Activated CD8-positive, alpha-beta memory T cell treated with anti-CD3 and anti-CD28 coated beads for 48 hours (primary cell): ENCODE measurements around the gene PRKAG1.
A peak's percentile ranks its signal among the peaks of the same experiment; 100 is the strongest.
"Not testable (repeated sequence)": the region's sequence is repeated elsewhere in the genome, so short reads cannot be mapped to it uniquely, and the experiment has no call there.

Source experiments
- DNase-seq, 3 experiments: peaks; one replicate each; pipeline ENCODE4 v3.0.0-alpha.2; 2020; ENCODE audit warnings: low read depth in 2 of 3, low spot score in 2 of 3

Gene PRKAG1

DNA sequence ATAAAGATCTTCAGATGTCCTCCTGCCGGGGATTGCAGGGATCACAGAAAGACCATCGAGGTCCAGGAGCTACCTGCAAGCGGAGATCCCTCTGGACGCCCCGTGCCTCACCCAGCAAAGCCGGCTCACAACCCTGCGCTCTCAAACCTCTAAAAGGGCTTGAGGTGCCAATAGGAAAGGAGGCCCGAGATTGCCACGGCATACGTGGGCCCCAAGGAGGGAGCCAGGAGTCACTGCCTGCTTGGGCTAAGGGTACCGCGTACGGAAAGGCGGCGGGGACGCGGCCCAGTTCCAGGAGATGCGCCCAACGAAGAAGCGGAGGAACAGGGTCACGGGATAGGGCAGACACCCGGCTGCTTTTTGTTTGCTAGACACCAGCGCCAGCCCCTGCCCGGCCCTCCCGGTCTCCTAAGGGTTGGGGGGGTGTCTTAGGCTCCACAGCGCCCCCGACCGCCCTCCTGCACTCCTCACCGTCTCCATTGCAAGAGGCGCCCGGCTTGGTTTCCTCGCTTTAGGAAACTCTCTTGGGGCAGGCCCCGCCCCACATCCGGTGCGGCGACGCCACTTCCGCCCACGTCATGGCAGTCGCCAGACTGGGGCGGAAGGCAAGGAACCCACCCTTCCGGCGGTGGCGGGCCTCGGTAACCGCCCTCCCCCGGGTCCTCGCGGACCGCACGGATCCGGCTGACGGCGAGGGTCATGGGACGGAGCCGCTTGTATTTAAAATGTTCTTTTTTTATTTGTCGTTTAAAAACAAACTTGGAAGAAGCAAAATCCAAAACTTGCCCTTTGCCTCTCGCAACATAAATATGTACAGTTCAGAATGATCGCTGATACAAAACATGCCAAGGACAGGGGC lies at the start of gene PRKAG1:
PRKAG1 (minus strand) TSS at position 516 of the 859 bp plus-strand sequence; CDS start at position 480, 36 bp downstream.
- peak; percentile 77 to 92 (median 89) for DNase-seq

DNA sequence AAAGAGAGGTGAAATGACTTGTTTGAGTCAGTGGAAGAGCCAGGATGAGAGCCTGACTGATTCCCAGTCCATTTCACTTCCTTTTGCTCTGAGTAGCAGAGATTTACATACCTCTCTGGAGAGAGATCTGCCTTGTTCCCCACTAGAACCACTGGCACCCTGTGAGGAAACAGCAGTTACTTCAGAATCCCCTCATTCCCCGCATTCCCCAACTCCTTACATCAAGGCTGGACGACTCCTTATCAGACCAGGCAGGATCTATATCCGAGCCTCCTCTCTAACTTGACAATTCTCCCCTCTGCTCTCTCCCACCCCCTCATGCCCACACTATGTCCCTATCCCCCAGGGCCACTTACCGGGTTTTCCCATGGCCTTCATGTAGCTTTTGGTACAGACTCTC lies 47.5 kb upstream of the PRKAG1 start:
- no peak for DNase-seq

DNA sequence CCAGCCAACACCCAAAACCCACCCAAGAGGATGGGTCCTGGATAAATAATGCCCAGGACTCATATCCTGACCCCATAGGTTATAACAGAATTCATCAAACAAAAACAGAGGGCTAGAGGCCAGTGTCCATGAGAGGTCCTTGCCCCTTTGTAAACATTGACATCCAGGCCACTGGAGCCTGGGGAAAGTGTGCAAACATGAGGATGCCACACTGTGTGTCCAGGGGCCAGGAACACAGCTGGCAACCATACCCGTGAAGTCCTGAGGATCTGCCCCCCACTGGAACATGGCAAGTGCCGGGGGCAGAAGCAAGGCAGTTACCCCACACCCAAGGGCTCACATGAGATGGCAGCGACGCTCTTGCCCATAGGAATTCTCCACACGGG lies 46.2 kb upstream of the PRKAG1 start:
- no peak for DNase-seq

DNA sequence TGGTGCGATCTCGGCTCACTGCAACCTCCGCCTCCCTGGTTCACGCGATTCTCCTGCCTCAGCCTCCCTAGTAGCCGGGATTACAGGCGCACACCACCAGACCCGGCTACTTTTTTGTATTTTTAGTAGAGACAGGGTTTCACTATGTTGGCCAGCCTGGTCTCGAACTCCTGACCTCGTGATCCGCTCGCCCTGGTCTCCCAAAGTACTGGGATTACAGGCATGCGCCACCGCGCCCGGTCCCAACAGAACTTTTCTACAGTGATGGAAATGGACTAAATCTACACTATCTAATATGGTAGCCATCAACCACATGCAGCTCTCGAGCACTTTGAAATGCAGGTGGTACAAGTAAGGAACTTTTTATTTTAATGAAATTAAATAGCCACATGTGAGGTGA lies 43.3 kb upstream of the PRKAG1 start:
- not testable (repeated sequence) for DNase-seq

DNA sequence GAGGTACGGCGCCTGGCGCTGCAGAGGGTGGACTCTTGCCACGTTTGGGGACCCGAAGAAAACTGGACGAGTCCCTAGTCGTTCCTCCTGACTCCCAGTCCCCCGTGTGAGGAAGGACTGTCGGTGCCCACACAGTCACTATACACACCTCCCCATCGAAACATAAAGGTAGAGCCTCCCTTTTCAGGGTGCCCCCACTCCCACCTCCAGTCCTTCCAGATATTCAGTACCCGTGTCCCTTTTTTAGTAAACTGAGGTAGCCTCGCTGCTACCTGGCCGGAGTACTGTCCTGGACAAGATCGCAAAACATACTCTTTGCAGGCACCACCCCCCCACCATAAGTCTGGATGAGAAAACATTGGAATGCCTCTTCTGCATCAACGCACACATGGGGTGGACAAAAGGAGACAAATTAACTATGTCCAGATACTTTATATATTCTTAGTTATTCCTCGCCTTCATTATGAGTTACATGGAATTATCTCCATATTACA lies 42.6 kb upstream of the PRKAG1 start:
- DNase-seq: no peak

DNA sequence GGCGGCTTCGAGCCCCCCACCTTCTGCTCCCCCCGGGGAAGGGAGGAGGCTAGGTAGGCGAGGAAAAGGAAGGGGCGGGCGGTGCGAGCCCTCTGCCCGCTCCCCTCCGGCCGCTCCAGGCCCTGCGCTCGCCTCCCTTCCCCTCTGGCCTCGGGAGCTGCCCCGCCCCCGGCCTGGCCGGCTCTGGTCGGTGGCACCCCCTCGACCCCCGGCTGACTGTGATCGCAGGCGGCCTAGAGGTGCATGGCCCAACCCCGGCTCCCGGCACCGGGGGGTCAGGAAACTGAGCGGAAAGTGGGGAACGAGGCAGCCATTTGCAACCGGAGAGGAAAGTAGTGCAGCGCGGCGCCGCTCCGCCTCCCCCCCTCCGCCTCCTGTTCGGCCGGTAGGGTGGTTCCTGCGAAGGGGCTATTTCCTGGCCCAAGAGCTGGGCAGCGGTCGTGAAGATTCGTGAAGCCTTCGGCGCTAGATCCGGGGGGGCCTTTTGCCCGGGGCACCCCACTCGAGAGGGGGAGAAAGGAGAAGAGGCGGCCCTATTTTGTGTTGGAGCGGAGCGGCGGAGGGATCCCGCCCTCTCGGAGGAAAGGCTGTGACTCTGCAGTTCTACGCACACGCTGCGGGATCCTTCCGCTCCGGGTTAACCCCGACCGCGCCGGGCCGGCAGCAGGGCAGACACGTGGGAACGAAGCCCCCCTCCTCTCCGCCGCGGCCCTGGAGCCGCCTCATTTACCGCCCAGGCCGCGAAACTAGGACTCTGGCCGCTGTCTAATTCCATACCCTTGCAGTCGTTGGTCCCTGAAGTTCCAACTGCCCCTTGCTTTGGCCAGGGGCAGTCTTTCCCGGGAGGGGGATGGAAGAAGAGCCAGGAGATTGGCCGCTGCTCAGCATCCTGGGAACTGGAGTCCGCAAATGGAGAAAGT lies 41.9 kb upstream of the PRKAG1 start, which contains the start of gene KMT2D:
KMT2D (minus strand) TSS at position 558 of the 920 bp plus-strand sequence. CDS start 5,470 bp downstream, outside the sequence.
- peak; percentile 67 to 82 (median 75) for DNase-seq

DNA sequence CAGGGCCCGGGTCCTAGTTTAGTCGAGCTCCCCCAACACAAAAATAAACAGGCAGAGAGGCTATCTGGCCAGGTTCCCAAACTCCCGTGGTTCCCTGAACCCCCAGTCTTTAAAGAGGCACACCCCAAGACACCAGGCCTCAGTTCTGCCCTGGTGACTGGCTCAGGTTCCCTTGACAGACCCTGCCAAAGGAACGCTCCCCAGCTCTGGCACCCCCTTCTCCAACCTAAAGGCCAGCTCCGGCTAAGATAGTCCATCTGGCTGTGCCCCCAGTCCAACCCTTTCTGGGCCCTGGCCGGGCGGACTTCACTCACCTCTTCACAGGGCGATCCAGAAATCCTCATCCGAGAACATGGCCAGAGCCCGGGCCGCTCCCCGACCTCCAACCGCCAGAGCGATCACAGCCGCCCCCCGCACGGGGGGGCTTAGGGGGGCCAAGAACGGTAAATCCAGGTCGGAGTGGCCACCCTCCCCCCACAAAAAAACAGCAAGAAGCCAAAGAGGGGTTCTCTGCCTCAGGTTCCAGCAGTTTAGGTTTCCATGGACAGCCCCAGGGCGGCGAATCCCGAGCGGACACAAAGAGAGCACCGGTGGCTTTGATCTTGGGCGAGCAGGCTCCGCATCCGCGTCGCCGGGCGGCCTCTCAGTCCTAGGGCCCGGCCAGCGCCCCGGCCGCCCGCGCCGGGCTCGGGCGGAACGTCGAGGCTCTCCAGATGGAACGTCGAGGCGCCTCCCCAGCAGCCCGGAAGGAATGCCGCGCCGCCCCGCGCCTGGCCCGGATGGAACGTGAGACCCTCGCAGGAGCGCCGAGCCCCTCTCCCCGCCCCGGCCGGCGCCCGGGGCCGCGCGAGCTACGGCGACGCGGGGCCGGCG lies 41.0 kb upstream of the PRKAG1 start:
- DNase-seq: no peak

DNA sequence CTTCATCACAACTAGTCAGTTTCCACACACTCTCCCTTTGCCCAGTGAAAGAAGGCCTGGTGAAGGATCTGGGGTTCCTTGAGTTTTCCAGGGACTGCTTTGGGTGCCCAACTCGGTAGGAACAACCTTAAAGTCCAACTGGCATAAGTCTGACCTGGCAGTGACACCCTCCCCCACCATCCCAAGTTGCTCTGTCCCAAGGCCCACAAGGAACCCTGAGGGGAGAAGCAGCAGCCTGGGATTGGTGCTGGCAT lies 40.4 kb upstream of the PRKAG1 start:
- no peak for DNase-seq

DNA sequence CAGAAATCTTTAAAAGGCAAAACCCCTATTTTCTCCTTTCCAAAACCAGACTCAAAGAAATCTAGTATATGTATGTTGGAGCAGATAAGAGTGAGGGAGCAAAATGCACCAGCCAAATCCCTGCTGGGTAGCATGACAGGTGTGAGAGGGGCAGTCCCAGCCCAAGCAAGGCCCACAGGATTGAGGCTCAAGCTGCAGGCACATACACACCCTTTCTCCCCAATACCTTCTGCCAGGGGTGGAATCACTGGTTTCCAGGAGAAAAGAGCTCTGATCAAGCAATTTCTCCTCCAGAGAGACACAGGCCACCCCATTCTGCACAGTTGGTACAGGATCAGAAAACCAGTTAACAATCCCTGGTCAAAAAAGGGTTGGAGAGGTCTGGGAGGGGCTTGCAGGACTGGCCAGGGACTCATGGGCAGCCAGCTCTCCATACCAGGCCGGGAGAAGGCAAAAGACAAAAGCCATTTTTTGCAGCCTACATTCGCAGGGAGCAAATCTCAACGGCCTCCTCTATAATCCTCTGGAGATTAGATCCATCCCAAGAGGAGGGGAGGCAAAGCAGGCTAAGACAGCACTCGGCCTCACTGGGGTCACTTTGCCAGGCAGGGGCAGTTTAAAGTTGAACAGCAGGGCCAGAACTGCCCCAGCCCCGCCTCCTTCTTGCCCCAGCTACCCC lies 39.9 kb upstream of the PRKAG1 start:
- DNase-seq: no peak

DNA sequence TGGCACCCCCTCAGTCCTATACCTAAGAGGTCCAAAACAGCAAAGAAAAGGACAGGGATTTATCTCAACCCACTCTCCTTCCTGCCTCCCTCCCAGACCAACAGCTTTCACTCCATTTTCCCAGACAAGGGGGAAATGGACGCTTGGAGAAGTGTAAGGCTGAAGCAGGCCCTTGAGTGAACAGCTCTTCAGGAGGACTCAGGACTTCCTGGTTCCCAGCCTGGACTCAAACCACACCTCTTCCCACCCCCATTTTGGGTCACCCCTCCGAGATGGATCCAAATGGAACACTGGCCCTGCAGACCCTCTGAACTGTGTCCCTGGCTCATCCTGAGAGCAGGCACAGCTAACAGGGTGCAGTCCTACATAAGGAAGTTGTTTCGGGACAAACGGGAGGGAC lies 39.3 kb upstream of the PRKAG1 start:
- no peak for DNase-seq

DNA sequence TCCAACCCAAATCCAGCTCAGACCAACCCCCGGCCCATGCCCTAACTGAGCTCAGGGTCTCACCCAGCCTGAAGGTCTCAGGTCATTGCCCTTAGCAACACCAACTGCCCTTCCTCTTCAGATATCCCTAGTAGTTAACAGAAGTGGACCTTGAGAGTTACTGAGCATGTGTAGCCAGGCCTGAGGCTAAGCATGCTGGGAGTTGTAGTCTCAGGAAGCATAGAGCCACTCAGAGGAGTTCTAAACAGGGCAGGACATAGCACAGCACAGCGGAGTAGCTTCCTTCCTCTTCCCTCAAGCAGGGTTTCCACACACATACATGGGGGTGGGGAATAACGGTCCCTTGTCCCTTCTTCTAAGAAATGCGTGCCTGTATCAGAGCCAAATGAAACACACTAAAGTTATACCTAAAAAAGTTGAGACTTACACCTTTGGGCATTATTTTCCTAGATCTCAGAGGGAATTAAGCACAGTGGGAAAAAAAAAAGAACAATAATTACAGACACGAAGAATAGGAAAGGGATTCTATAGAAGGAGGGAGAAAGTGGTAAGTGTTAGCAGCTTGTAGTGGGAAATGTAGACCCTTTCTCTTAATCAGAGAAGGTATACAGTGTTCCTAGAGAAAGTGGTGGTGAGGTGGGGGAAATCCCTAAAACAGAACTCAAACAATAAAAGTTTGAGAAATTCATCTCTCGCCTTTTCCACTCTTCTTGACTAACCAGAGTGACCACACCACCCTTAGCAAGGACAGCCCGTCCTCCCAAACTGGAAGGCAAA lies 37.6 kb upstream of the PRKAG1 start:
- DNase-seq: no peak

DNA sequence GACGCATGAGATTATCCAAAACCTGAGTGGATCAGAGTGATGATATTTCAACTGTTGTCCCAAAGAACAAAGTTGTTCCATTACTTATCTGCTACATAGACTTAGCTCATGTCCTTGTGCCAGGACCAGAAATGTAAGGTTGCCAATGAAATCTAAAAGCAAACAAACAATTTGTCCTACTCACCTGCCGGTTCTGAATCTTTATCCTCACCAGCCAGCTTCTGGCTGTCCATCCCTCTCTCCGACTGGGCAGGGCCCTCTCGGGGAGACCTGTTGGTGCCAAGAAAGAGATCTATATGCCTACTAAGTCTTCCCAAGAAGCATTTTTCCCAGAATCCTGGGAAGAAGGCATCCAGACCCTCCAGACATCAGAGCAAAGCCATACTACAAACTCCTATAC lies 36.5 kb upstream of the PRKAG1 start:
- no peak for DNase-seq

DNA sequence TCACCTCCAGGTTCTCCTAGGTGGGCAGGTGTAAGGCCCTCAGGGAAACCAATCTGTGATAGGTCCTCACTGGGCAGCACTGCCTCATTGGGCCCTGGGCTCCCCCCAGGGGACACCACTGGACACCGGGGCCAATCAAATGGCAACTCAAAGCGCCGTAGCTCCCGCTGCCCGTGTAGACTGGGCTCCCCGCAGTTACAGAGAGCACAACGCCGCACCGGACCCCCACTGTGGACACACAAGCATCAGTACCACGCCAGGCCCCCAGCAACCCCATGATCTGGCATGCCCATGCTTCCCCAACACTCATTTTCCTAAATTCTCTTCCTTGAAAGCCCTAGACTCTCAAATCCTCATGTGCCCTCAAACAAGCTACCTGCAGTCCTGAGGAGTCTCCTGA lies 35.9 kb upstream of the PRKAG1 start:
- DNase-seq: no peak

DNA sequence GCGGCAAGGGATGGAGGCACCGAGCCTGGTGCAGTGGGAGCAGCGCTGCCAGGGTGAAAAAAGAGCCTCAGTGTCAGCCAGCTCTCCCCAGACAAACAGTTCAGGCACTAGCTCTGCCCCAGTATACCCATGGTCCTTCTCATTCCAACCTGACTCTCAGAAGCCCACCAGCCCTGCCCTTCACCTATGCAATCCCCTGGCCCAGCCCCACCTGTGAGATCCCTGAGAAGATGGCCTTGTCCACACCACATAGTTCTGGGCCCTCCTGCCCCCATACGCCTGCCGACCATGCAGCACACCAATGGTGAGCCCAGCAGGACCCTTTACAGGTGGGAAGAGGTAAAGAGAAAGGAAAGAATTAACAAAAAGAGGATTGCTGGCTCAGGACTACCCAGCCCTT lies 35.5 kb upstream of the PRKAG1 start:
- no peak for DNase-seq

DNA sequence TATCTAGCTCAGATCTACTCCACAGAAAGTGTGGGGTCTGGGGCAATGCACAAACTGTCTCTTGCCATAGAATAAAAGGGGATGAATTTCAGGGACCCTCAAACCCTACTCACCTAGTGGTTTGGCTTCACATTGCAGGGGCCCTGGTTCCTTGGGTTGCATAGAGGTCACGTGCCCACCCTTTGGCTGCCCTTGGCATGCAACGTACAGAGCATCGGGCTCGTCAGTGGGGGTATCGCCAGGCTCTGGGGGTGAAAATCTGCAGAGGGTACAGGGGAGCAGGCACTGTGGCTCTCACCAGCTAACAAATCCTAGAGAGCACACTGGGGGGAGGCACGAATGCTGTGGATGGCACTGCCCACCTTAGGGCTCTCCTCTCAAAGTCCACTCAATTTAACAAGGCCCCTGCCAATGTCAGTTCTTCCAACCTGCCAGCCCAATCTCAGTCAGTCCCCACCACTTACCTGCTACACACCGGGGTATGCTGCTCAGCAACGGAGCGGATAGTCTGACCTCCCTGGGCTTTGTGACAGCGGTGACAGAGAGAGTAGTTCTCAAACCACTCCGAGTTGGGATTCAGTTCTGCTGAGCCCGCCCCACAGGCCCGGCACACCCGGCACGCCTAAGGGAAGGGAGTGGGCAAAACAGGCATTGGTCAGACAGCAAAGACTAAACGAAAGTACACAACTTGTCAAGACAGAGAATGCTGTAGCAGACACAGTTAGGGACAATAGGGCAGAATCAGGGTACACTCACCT lies 34.1 kb upstream of the PRKAG1 start:
- no peak for DNase-seq

DNA sequence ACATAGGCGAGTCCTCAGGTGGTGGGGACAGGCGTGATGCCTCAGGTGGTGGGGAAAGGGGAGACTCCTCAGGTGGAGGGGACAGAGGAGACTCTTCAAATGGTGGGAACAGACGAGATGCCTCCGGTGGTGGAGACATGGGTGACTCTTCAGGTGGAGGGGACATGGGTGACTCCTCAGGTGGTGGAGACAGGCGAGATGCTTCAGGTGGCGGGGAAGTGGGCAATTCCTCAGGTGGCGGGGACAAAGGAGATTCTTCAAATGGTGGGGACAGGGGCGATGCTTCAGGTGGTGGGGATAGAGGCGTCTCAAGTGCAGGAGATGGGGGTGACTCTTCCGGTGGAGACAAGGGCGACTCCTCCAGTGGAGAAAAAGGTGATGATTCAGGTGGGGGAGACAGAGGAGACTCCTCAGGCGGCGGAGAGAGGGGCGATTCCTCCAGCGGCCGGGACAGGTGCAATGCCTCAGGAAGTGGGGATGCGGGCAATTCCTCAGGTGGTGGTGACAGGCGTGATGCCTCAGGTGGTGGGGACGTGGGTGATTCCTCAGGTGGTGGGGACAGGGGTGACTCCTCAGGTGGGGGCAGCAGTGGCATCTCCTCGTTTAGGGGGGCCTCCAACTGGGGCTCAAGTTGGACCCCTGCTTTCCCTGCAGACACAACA lies 33.3 kb upstream of the PRKAG1 start:
- no peak for DNase-seq

DNA sequence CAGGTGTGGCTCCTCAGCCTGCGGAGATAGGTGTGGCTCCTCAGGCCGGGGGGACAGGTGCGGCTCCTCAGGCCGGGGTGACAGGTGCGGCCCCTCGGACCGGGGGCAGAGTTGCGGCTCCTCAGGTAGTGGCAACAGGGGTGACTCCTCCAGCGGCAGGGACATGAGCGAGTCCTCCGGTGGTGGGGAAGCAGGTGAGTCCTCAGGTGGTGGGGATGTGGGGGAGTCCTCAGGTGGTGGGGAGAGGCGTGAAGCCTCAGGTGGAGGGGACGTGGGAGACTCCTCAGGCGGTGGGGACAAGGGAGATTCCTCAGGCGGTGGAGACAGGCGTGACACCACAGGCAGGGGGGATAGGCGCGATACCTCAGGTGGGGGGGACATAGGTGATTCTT lies 32.8 kb upstream of the PRKAG1 start:
- no peak for DNase-seq
